CD4-positive, CD25-positive, alpha-beta regulatory T cell (primary cell): ENCODE results near the gene ERAS. TPM values are rescaled to one million over a fixed set of nuclear protein-coding genes. Genes with fewer than 3 reads are reported as not detected.
"Not testable (repeated sequence)": the region's sequence is repeated elsewhere in the genome, so short reads cannot be mapped to it uniquely, and the experiment has no call there.

Source experiments
- ATAC-seq, 2 donors: fragments of 150-1000 bp; cut with Tn5 transposase; one replicate each; pipeline ENCODE4 v1.10.0; 2021; ENCODE audit warnings: low read depth in 2 of 2, moderate number of reproducible peaks in 2 of 2, moderate library complexity in 1 of 2
- DNase-seq, 3 donors: peaks; one replicate each; pipeline versions ENCODE4 v3.0.0 to v3.0.0-alpha.2; 2012 to 2022; ENCODE audit warnings: mixed read lengths in 1 of 3
- H3K27ac ChIP-seq: one replicate; pipeline ENCODE4 v1.7.0; 2013; ENCODE audit warnings: mild to moderate bottlenecking, low read length; ENCODE audit not compliant: insufficient read depth, poor library complexity, severe bottlenecking
- H3K27me3 ChIP-seq: one replicate; pipeline ENCODE4 v1.7.0; 2013; ENCODE audit warnings: low read length; ENCODE audit not compliant: control insufficient read depth, insufficient read depth
- H3K36me3 ChIP-seq: one replicate; pipeline ENCODE4 v1.7.0; 2013; ENCODE audit warnings: mild to moderate bottlenecking, low read length, moderate library complexity; ENCODE audit not compliant: control insufficient read depth, insufficient read depth
- H3K4me1 ChIP-seq: 2 replicates; pipeline ENCODE4 v1.7.0; 2013; ENCODE audit warnings: mild to moderate bottlenecking, low read length; ENCODE audit not compliant: insufficient read depth, control insufficient read depth, poor library complexity, severe bottlenecking
- H3K4me3 ChIP-seq: one replicate; pipeline ENCODE4 v1.7.0; 2013; ENCODE audit warnings: low read depth, mild to moderate bottlenecking, low read length, moderate library complexity
- H3K9me3 ChIP-seq, 2 experiments: 1 replicate in 1 of 2; 2 replicates in 1 of 2; pipeline ENCODE4 v1.7.0; 2013; ENCODE audit warnings: low read length in 2 of 2, mild to moderate bottlenecking in 1 of 2, moderate library complexity in 1 of 2; ENCODE audit not compliant: control insufficient read depth in 2 of 2
- H3K27ac Mint-ChIP-seq, 3 donors: one replicate each; pipeline ENCODE4 v1.8.0; 2020 to 2022; ENCODE audit warnings: mild to moderate bottlenecking in 3 of 3, mixed read lengths in 3 of 3, moderate library complexity in 2 of 3
- H3K27me3 Mint-ChIP-seq: one replicate; pipeline ENCODE4 v1.8.0; 2022; ENCODE audit warnings: mild to moderate bottlenecking, mixed read lengths
- H3K36me3 Mint-ChIP-seq: one replicate; pipeline ENCODE4 v1.8.0; 2020; ENCODE audit warnings: mixed read lengths
- H3K4me1 Mint-ChIP-seq, 4 donors: one replicate each; pipeline ENCODE4 v1.8.0; 2020 to 2022; ENCODE audit warnings: mixed read lengths in 4 of 4, mild to moderate bottlenecking in 1 of 4
- H3K4me3 Mint-ChIP-seq, 4 donors: one replicate each; pipeline ENCODE4 v1.8.0; 2020 to 2022; ENCODE audit warnings: mild to moderate bottlenecking in 4 of 4, mixed read lengths in 4 of 4, moderate library complexity in 3 of 4
- H3K9me3 Mint-ChIP-seq, 7 donors: one replicate each; pipeline ENCODE4 v1.8.0; 2020 to 2022; ENCODE audit warnings: mixed read lengths in 7 of 7, mild to moderate bottlenecking in 3 of 7, moderate library complexity in 2 of 7
- polyA plus RNA-seq, 4 donors: library from polyadenylated mRNA; unstranded; fragments of 300-500 nt; fragmentation: Illumina TruSeq; gene quantifications; one replicate each; pipeline ENCODE4 v1.2.3, GENCODE V29; 2021
- total RNA-seq: library from RNA; stranded (reverse); gene quantifications from one replicate; pipeline ENCODE4 v1.2.3, GENCODE V29; 2022

ERAS gene
- total and polyA plus RNA-seq, 5 donors from 2014 or later, result not detected

- H3K27ac ChIP-seq, DNase-seq, H3K27me3 ChIP-seq, H3K36me3 ChIP-seq, H3K4me1 Mint-ChIP-seq, H3K4me3 ChIP-seq, H3K27me3 Mint-ChIP-seq, H3K4me3 Mint-ChIP-seq, ATAC-seq, H3K36me3 Mint-ChIP-seq, H3K4me1 ChIP-seq, H3K9me3 ChIP-seq, H3K9me3 Mint-ChIP-seq: not testable (repeated sequence)
- peak overlapping the region in 1 of 3 donors; percentile 43 for H3K27ac Mint-ChIP-seq
These were observed 50.6 kb downstream of the ERAS start for GRCh38 chrX:48876944-48877343.

Other genes starting within 250 kb of the ERAS start
- gene WDR13, start 229.0 kb upstream of the ERAS start, total RNA-seq, result 45.8 TPM
- 10 to 100 TPM; 33.4 to 53.7 (median 46.0) TPM for gene WDR13, start 229.0 kb upstream of the ERAS start, polyA plus RNA-seq
- gene WAS, start 142.7 kb upstream of the ERAS start, total RNA-seq, result 101 TPM
- 10 to 100 TPM; 12.4 to 21.8 (median 20.3) TPM for gene WAS, start 142.7 kb upstream of the ERAS start, polyA plus RNA-seq
- gene SUV39H1, start 129.8 kb upstream of the ERAS start, total RNA-seq, result 8.0 TPM
- gene SUV39H1, start 129.8 kb upstream of the ERAS start, polyA plus RNA-seq, result 10 to 100 TPM; 10.8 to 15.7 (median 13.3) TPM
- gene GLOD5, start 64.8 kb upstream of the ERAS start, total RNA-seq, result not detected
- not detected for gene GLOD5, start 64.8 kb upstream of the ERAS start, polyA plus RNA-seq
- gene GATA1, start 39.9 kb upstream of the ERAS start, total RNA-seq, result 0.67 TPM
- gene GATA1, start 39.9 kb upstream of the ERAS start, polyA plus RNA-seq, result not detected
- gene HDAC6, start 24.4 kb upstream of the ERAS start, total RNA-seq, result 86.6 TPM
- 10 to 100 TPM; 12.6 to 22.0 (median 17.7) TPM for gene HDAC6, start 24.4 kb upstream of the ERAS start, polyA plus RNA-seq
- gene PCSK1N, start 9.1 kb downstream of the ERAS start, total RNA-seq, result 2.6 TPM
- 1 to 10 TPM; 1.4 to 9.2 (median 4.4) TPM for gene PCSK1N, start 9.1 kb downstream of the ERAS start, polyA plus RNA-seq
- gene TIMM17B, start 71.3 kb downstream of the ERAS start, total RNA-seq, result 31.4 TPM
- gene TIMM17B, start 71.3 kb downstream of the ERAS start, polyA plus RNA-seq, result 10 to 100 TPM; 47.6 to 65.1 (median 55.2) TPM
- 70.0 TPM for gene PQBP1, start 71.4 kb downstream of the ERAS start, total RNA-seq
- gene PQBP1, start 71.4 kb downstream of the ERAS start, polyA plus RNA-seq, result 10 to 100 TPM; 83.7 to 98.9 (median 95.8) TPM
- 50.0 TPM for gene SLC35A2, start 85.1 kb downstream of the ERAS start, total RNA-seq
- gene SLC35A2, start 85.1 kb downstream of the ERAS start, polyA plus RNA-seq, result 10 to 100 TPM in 2 of 4 donors, 1 to 10 TPM in 2; 7.4 to 13.8 (median 9.0) TPM
- gene PIM2, start 92.5 kb downstream of the ERAS start, total RNA-seq, result 391 TPM
- 100 to 1,000 TPM; 475 to 549 (median 501) TPM for gene PIM2, start 92.5 kb downstream of the ERAS start, polyA plus RNA-seq
- gene OTUD5, start 131.1 kb downstream of the ERAS start, total RNA-seq, result 110 TPM
- 10 to 100 TPM; 20.2 to 38.2 (median 26.4) TPM for gene OTUD5, start 131.1 kb downstream of the ERAS start, polyA plus RNA-seq
- 2.3 TPM for gene KCND1, start 145.3 kb downstream of the ERAS start, total RNA-seq
- under 1 TPM; 0.05 to 0.11 (median 0.07) TPM for gene KCND1, start 145.3 kb downstream of the ERAS start, polyA plus RNA-seq
- gene GRIPAP1, start 175.8 kb downstream of the ERAS start, total RNA-seq, result 126 TPM
- 10 to 100 TPM in 1 of 4 donors, 1 to 10 TPM in 3; 8.3 to 10.6 (median 9.2) TPM for gene GRIPAP1, start 175.8 kb downstream of the ERAS start, polyA plus RNA-seq
- gene TFE3, start 216.8 kb downstream of the ERAS start, total RNA-seq, result 44.2 TPM
- 1 to 10 TPM; 3.4 to 5.1 (median 4.4) TPM for gene TFE3, start 216.8 kb downstream of the ERAS start, polyA plus RNA-seq
- 10.2 TPM for gene CCDC120, start 232.5 kb downstream of the ERAS start, total RNA-seq
- under 1 TPM; 0.13 to 0.34 (median 0.30) TPM for gene CCDC120, start 232.5 kb downstream of the ERAS start, polyA plus RNA-seq
- 20.4 TPM for gene PRAF2, start 247.5 kb downstream of the ERAS start, total RNA-seq
- gene PRAF2, start 247.5 kb downstream of the ERAS start, polyA plus RNA-seq, result 10 to 100 TPM; 40.6 to 49.4 (median 44.0) TPM